HG03025 (cell line): Measurements from ENCODE around the gene TIMM44.
"Not testable (repeated sequence)": the region's sequence is repeated elsewhere in the genome, so short reads cannot be mapped to it uniquely, and the experiment has no call there.

ENCODE experiments used
- ATAC-seq: cut with Tn5 transposase; IDR thresholded peaks from one replicate; pipeline ENCODE4 v1.9.1; 2021; ENCODE audit warnings: mild to moderate bottlenecking, moderate library complexity; ENCODE audit not compliant: unreplicated experiment, low FRiP score

Gene TIMM44

GRCh38 chr19:7977021-7977722 is 33.7 kb upstream of the TIMM44 start:
- no peak for ATAC-seq

- ATAC-seq, result no peak
Observed at GRCh38 chr19:7976461-7976860, 33.0 kb upstream of the TIMM44 start.

GRCh38 chr19:7975037-7975436 is 31.6 kb upstream of the TIMM44 start:
- ATAC-seq, result no peak

- ATAC-seq, result no peak
Observed at GRCh38 chr19:7973883-7974282, 30.4 kb upstream of the TIMM44 start.

GRCh38 chr19:7971553-7972520 is 28.4 kb upstream of the TIMM44 start:
- ATAC-seq, result no peak

- ATAC-seq, result no peak
Observed at GRCh38 chr19:7970716-7971448, 27.4 kb upstream of the TIMM44 start.

- ATAC-seq, result no peak
Observed at GRCh38 chr19:7969555-7969939, 26.1 kb upstream of the TIMM44 start.

- ATAC-seq, result no peak
Observed at GRCh38 chr19:7968796-7969554, 25.5 kb upstream of the TIMM44 start.

GRCh38 chr19:7968008-7968795 is 24.7 kb upstream of the TIMM44 start:
- no peak for ATAC-seq

- no peak for ATAC-seq
Observed at GRCh38 chr19:7965921-7966665, 22.6 kb upstream of the TIMM44 start.

- ATAC-seq, result no peak
Observed at GRCh38 chr19:7965259-7965841, 21.9 kb upstream of the TIMM44 start.

GRCh38 chr19:7963566-7963965 is 20.1 kb upstream of the TIMM44 start:
- ATAC-seq, result no peak

GRCh38 chr19:7962644-7963268 is 19.3 kb upstream of the TIMM44 start:
- ATAC-seq, result no peak

- ATAC-seq, result no peak
Observed at GRCh38 chr19:7961920-7962626, 18.6 kb upstream of the TIMM44 start.

- ATAC-seq, result not testable (repeated sequence)
Observed at GRCh38 chr19:7961082-7961481, 17.6 kb upstream of the TIMM44 start.

GRCh38 chr19:7959211-7959610 is 15.7 kb upstream of the TIMM44 start:
- ATAC-seq, result no peak

- no peak for ATAC-seq
Observed at GRCh38 chr19:7955696-7956095, 12.2 kb upstream of the TIMM44 start.
